OCI-LY7 (cell line): ENCODE data around the gene RITA1. TPM values are rescaled to one million over a fixed set of nuclear protein-coding genes. Genes with fewer than 3 reads are reported as not detected.

ENCODE experiments used
- BruUV-seq: library from RNA; stranded (reverse); fragments of 400-500 nt; replicated peaks from 2 replicates; lab custom pipeline; 2021; lab: Mats Ljungman, UMichigan
- CTCF ChIA-PET: fragments of 300-600 bp; sonication (Branson Sonifier 250); formaldehyde crosslinking; loops from one replicate; lab custom pipeline; 2022; ENCODE audit warnings: antibody characterized with exemption; ENCODE audit not compliant: unreplicated experiment; lab: Charles Lee
- POLR2A ChIA-PET: fragments of 300-600 bp; sonication (Branson Sonifier 250); formaldehyde crosslinking; loops from one replicate; lab custom pipeline; 2022; ENCODE audit warnings: antibody characterized with exemption; lab: Charles Lee
- DNase-seq: peaks from one replicate; pipeline ENCODE4 v3.0.0-alpha.2; 2015; ENCODE audit warnings: low spot score
- H2AFZ ChIP-seq: fragments of 200-600 bp; sonication (generic), shearing (Covaris generic); 2 replicates; pipeline ENCODE4 v1.6.1; 2014; ENCODE audit warnings: mild to moderate bottlenecking, antibody characterized with exemption, low read length, moderate library complexity
- H3K27ac ChIP-seq: fragments of 200-600 bp; sonication (generic); 2 replicates; pipeline ENCODE4 v1.5.1; 2014; ENCODE audit warnings: mixed run types, low read depth, mild to moderate bottlenecking, moderate library complexity, low read length, inconsistent platforms; ENCODE audit not compliant: poor library complexity, severe bottlenecking
- H3K36me3 ChIP-seq: fragments of 200-600 bp; sonication (generic); 2 replicates; pipeline ENCODE4 v1.6.1; 2014; ENCODE audit warnings: mild to moderate bottlenecking, antibody characterized with exemption, low read length, moderate library complexity, mixed read lengths; ENCODE audit not compliant: insufficient read depth
- H3K4me1 ChIP-seq: fragments of 200-600 bp; sonication (generic); 2 replicates; pipeline ENCODE4 v1.5.1; 2014; ENCODE audit warnings: mild to moderate bottlenecking, low read length; ENCODE audit not compliant: insufficient read depth, poor library complexity, severe bottlenecking
- H3K4me2 ChIP-seq: fragments of 200-600 bp; sonication (generic); 2 replicates; pipeline ENCODE4 v1.6.1; 2014; ENCODE audit warnings: mild to moderate bottlenecking, low read length
- H3K4me3 ChIP-seq: fragments of 200-600 bp; sonication (generic); 2 replicates; pipeline ENCODE4 v1.5.1; 2014; ENCODE audit warnings: mild to moderate bottlenecking, low read depth, low read length; ENCODE audit not compliant: poor library complexity, severe bottlenecking
- H3K79me2 ChIP-seq: fragments of 200-600 bp; sonication (generic); 2 replicates; pipeline ENCODE4 v1.6.1; 2016; ENCODE audit warnings: low read depth, mild to moderate bottlenecking, low read length, moderate library complexity, mixed read lengths; ENCODE audit not compliant: insufficient read depth
- H3K9me2 ChIP-seq: fragments of 200-600 bp; sonication (generic); 2 replicates; pipeline ENCODE4 v1.6.1; 2016; ENCODE audit warnings: mild to moderate bottlenecking, low read length, mixed read lengths; ENCODE audit not compliant: insufficient read depth
- H3K9me3 ChIP-seq: fragments of 200-600 bp; sonication (generic); 2 replicates; pipeline ENCODE4 v1.6.1; 2014; ENCODE audit warnings: mild to moderate bottlenecking, mixed run types, low read length, mixed read lengths
- H4K20me1 ChIP-seq: fragments of 200-600 bp; sonication (generic); 2 replicates; pipeline ENCODE4 v1.6.1; 2014; ENCODE audit warnings: mild to moderate bottlenecking, antibody characterized with exemption, low read length, moderate library complexity, mixed read lengths; ENCODE audit not compliant: insufficient read depth
- EZH2phosphoT487 ChIP-seq: fragments of 200-600 bp; sonication (generic); IDR thresholded peaks from 2 replicates; pipeline ENCODE4 v1.6.1; 2018; ENCODE audit warnings: low read depth, borderline replicate concordance, mild to moderate bottlenecking, mixed run types, antibody characterized with exemption, low read length, moderate library complexity, mixed read lengths
- intact Hi-C: fragments of 100-400 bp; cut with micrococcal nuclease; formaldehyde crosslinking; loops from one replicate; pipeline ENCODE4 v1.10.0; 2022; ENCODE audit not compliant: unreplicated experiment
- total RNA-seq, 2 experiments: library from RNA; depleted of rRNA in 1 of 2; stranded (reverse); fragments of >200 nt in 1 of 2; shearing (Covaris generic) in 1 of 2; gene quantifications; 2 replicates each; pipeline ENCODE4 v1.2.3, GENCODE V29; 2014 to 2022
- TF ChIP-seq, protein P1 (sequence below): fragments of 200-600 bp; sonication (generic); conservative IDR thresholded peaks from 2 replicates; pipeline ENCODE4 v1.5.1; 2014; ENCODE audit warnings: mild to moderate bottlenecking, antibody characterized with exemption, low read length, moderate library complexity, mixed read lengths

RITA1 gene
- total RNA-seq, 2 experiments from 2014 or later: 68.6 to 90.8 TPM

DNA sequence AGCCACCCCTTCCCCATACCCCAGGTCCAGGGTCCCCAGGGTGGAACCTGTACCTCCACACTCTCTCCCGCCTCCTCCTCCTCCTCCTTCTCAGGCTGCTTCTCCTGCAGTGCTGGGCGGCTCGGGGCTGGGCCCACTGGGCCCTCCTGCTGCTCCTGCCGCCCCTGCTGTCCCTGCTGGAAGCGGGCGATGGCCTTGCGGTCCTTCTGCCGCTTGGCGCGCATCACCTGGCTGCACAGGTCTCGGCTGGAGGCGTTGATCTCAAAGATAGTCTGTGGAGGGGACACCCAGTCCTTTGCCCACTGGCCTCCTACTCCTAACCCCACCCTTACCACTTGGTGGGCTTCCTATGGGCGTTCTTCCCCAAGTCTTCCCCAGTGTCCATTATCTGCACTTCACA is 21.5 kb upstream of the RITA1 start:
- no peak for DNase-seq
- Histone ChIP-seq H3K4me1 (peaks cover 30% of the 10 kb centered on the region), H3K4me3 (no peak overlapping the region), H3K27ac (no peak overlapping the region), H3K9me2 (no peaks in the 10 kb centered on the region), H3K4me2 (no peak overlapping the region), H4K20me1 (no peaks in the 10 kb centered on the region), H3K36me3 (peaks cover 91% of the 10 kb centered on the region), H3K9me3 (no peaks in the 10 kb centered on the region), H3K79me2 (peaks cover 12% of the 10 kb centered on the region; the same call in 1 of the 2 replicates), H2AFZ (no peak overlapping the region)
- TF ChIP-seq EZH2phosphoT487: no peak
- ChIA-PET CTCF (no interaction called here), POLR2A (interaction anchor here (4.7 kb wide), 1 partner anchor 8 kb away, joined by 46 read pairs; no protein-coding TSS in a partner anchor)
- intact Hi-C loops: no loop called here
- no TSS peak for BruUV-seq

DNA sequence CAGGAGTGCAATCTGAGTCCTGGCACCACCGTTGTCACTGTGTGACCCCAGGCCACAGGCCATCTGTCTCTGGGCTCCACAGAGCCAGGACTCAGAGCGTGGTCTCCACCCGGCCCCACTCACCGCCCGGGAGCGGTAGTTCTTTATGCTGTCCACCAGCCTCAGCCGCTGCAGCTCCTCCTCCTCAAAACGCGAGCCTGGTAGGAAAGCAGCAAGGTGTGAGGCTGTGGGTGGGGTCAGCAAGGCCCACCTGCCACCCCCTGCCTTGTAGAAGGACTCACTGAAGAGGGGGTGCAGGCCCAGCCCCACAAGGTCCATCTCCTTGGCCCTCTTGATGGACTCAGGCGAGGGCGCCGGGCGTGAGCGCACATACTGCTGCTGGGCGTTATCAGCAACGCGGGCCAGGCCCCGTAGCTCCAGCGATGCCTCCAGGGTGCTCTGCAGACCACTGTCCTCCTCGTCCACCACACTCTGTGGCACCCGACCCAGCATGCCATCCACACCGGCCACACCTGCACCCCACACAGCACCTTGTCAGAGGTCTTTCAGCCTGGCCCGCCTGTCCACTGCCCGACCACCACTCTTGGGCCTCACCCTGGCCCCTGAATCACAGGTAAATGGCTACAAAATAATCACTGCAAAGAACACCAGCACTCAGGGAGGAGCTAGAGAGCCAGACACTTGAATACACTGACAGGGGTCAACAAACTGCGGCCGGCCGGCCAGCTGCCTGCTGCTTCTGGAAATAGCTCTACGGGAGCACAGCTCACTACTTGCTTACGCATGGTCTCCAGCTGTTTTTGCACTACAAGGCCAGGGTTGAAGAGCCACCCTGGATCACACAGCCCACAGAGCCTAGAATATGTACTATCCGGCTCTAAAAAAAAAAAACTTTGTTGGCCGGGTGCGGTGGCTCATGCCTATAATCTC is 19.7 kb upstream of the RITA1 start:
- Histone ChIP-seq H3K79me2 (peaks cover 5% of the 10 kb centered on the region; the same call in 1 of the 2 replicates), H3K4me3 (no peak overlapping the region), H4K20me1 (no peaks in the 10 kb centered on the region), H3K4me1 (peaks cover 20% of the 10 kb centered on the region), H3K4me2 (no peak overlapping the region), H3K27ac (no peak overlapping the region), H3K9me3 (no peaks in the 10 kb centered on the region), H3K9me2 (no peaks in the 10 kb centered on the region), H3K36me3 (peaks cover 90% of the 10 kb centered on the region), H2AFZ (no peak overlapping the region)
- no TSS peak for BruUV-seq
- TF ChIP-seq, protein P1, sequence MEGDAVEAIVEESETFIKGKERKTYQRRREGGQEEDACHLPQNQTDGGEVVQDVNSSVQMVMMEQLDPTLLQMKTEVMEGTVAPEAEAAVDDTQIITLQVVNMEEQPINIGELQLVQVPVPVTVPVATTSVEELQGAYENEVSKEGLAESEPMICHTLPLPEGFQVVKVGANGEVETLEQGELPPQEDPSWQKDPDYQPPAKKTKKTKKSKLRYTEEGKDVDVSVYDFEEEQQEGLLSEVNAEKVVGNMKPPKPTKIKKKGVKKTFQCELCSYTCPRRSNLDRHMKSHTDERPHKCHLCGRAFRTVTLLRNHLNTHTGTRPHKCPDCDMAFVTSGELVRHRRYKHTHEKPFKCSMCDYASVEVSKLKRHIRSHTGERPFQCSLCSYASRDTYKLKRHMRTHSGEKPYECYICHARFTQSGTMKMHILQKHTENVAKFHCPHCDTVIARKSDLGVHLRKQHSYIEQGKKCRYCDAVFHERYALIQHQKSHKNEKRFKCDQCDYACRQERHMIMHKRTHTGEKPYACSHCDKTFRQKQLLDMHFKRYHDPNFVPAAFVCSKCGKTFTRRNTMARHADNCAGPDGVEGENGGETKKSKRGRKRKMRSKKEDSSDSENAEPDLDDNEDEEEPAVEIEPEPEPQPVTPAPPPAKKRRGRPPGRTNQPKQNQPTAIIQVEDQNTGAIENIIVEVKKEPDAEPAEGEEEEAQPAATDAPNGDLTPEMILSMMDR: no peak
- TF ChIP-seq EZH2phosphoT487: no peak
- intact Hi-C loops: no loop called here
- no peak for DNase-seq
- CTCF ChIA-PET: no interaction called here
- POLR2A ChIA-PET: no interaction called here

- intact Hi-C loops: no loop called here
- no peak overlapping the region for H3K4me3 ChIP-seq
- peaks cover 23% of the 10 kb centered on the region for H3K4me1 ChIP-seq
- H3K79me2 ChIP-seq: peaks cover 23% of the 10 kb centered on the region
- no peak overlapping the region for H2AFZ ChIP-seq
- no peaks in the 10 kb centered on the region for H4K20me1 ChIP-seq
- BruUV-seq: no TSS peak
- no peak overlapping the region for H3K27ac ChIP-seq
- no peaks in the 10 kb centered on the region for H3K9me2 ChIP-seq
- TF ChIP-seq, protein P1: no peak
- no peak for TF ChIP-seq EZH2phosphoT487
- no peak for DNase-seq
- no peaks in the 10 kb centered on the region for H3K9me3 ChIP-seq
- ChIA-PET CTCF (no interaction called here), POLR2A (interaction anchor here (1.1 kb wide), 1 partner anchor 15 kb away, joined by 3 read pairs; no protein-coding TSS in a partner anchor)
- no peak overlapping the region for H3K4me2 ChIP-seq
- H3K36me3 ChIP-seq: peaks cover 96% of the 10 kb centered on the region
These were observed 17.7 kb upstream of the RITA1 start for GRCh38 chr12:113167868-113168267.
